H9 (cell line): ENCODE data around the gene MAP6. TPM values are rescaled to one million over a fixed set of nuclear protein-coding genes. Genes with fewer than 3 reads are reported as not detected.
A peak's percentile ranks its signal among the peaks of the same experiment; 100 is the strongest.

Experiments
- DNase-seq: peaks from one replicate; pipeline ENCODE4 v3.0.0-alpha.2; 2017
- H2AFZ ChIP-seq: one replicate; pipeline ENCODE4 v1.6.1; 2013; ENCODE audit warnings: mild to moderate bottlenecking, low read length, control low read depth, moderate library complexity
- H2AK5ac ChIP-seq: 2 replicates; pipeline ENCODE4 v1.6.1; 2013; ENCODE audit warnings: low read length, control low read depth, mixed read lengths; ENCODE audit not compliant: insufficient read length
- H2BK120ac ChIP-seq: one replicate; pipeline ENCODE4 v1.6.1; 2013; ENCODE audit warnings: low read depth, mild to moderate bottlenecking, low read length, control low read depth, inconsistent platforms; ENCODE audit not compliant: poor library complexity, severe bottlenecking
- H2BK12ac ChIP-seq: 2 replicates; pipeline ENCODE4 v1.6.1; 2013; ENCODE audit warnings: low read length, control low read depth, mixed read lengths, low read depth; ENCODE audit not compliant: insufficient read length
- H2BK15ac ChIP-seq: 2 replicates; pipeline ENCODE4 v1.6.1; 2013; ENCODE audit warnings: low read depth, low read length, control low read depth
- H2BK20ac ChIP-seq: one replicate; pipeline ENCODE4 v1.6.1; 2013; ENCODE audit warnings: low read depth, mild to moderate bottlenecking, low read length, control low read depth, inconsistent platforms; ENCODE audit not compliant: poor library complexity, severe bottlenecking
- H2BK5ac ChIP-seq: 2 replicates; pipeline ENCODE4 v1.6.1; 2013; ENCODE audit warnings: low read length, control low read depth, mixed read lengths; ENCODE audit not compliant: insufficient read length
- H3K14ac ChIP-seq: 2 replicates; pipeline ENCODE4 v1.6.1; 2013; ENCODE audit warnings: low read length, control low read depth; ENCODE audit not compliant: insufficient read depth
- H3K18ac ChIP-seq: 2 replicates; pipeline ENCODE4 v1.6.1; 2013; ENCODE audit warnings: low read depth, mild to moderate bottlenecking, mixed read lengths, low read length, control low read depth; ENCODE audit not compliant: insufficient read length
- H3K23ac ChIP-seq: 2 replicates; pipeline ENCODE4 v1.6.1; 2013; ENCODE audit warnings: low read length, control low read depth, mixed read lengths, low read depth; ENCODE audit not compliant: insufficient read length
- H3K23me2 ChIP-seq: 2 replicates; pipeline ENCODE4 v1.6.1; 2013; ENCODE audit warnings: low read depth, mild to moderate bottlenecking, mixed read lengths, low read length, control low read depth; ENCODE audit not compliant: insufficient read length, poor library complexity, severe bottlenecking
- H3K27ac ChIP-seq: 2 replicates; pipeline ENCODE4 v1.5.1; 2013; ENCODE audit warnings: low read length, control low read depth, mixed read lengths, low read depth; ENCODE audit not compliant: insufficient read length
- H3K27me3 ChIP-seq: 2 replicates; pipeline ENCODE4 v1.6.1; 2013; ENCODE audit warnings: low read length, control low read depth, inconsistent platforms; ENCODE audit not compliant: insufficient read depth
- H3K4ac ChIP-seq: 2 replicates; pipeline ENCODE4 v1.6.1; 2013; ENCODE audit warnings: low read depth, mild to moderate bottlenecking, control low read depth, inconsistent platforms, low read length, moderate library complexity
- H3K4me1 ChIP-seq: 2 replicates; pipeline ENCODE4 v1.6.1; 2013; ENCODE audit warnings: low read length, control low read depth, inconsistent platforms; ENCODE audit not compliant: insufficient read depth
- H3K4me2 ChIP-seq: 2 replicates; pipeline ENCODE4 v1.6.1; 2013; ENCODE audit warnings: low read length, control low read depth, mixed read lengths; ENCODE audit not compliant: insufficient read length, insufficient read depth
- H3K56ac ChIP-seq: 2 replicates; pipeline ENCODE4 v1.6.1; 2013; ENCODE audit warnings: low read depth, mild to moderate bottlenecking, mixed read lengths, low read length, control low read depth; ENCODE audit not compliant: insufficient read length
- H3K79me1 ChIP-seq: 2 replicates; pipeline ENCODE4 v1.6.1; 2013; ENCODE audit warnings: low read depth, mild to moderate bottlenecking, moderate library complexity, low read length, control low read depth, inconsistent platforms; ENCODE audit not compliant: insufficient read depth, poor library complexity, severe bottlenecking
- H3K79me2 ChIP-seq: 2 replicates; pipeline ENCODE4 v1.6.1; 2013; ENCODE audit warnings: low read length, control low read depth, inconsistent platforms; ENCODE audit not compliant: insufficient read depth
- H3K9ac ChIP-seq: 2 replicates; pipeline ENCODE4 v1.6.1; 2013; ENCODE audit warnings: low read length, control low read depth, mixed read lengths; ENCODE audit not compliant: insufficient read length; ENCODE audit errors: extremely low read depth
- H3K9me3 ChIP-seq: one replicate; pipeline ENCODE4 v1.6.1; 2013; ENCODE audit warnings: low read depth, low read length, inconsistent platforms; ENCODE audit not compliant: control insufficient read depth
- H3T11ph ChIP-seq: one replicate; pipeline ENCODE4 v1.6.1; 2013; ENCODE audit warnings: mild to moderate bottlenecking, low read length, control low read depth, inconsistent platforms
- H4K20me1 ChIP-seq: one replicate; pipeline ENCODE4 v1.6.1; 2013; ENCODE audit not compliant: control insufficient read depth, insufficient read length, insufficient read depth
- H4K5ac ChIP-seq: 2 replicates; pipeline ENCODE4 v1.6.1; 2013; ENCODE audit warnings: low read depth, mild to moderate bottlenecking, mixed read lengths, low read length, control low read depth; ENCODE audit not compliant: insufficient read length
- H4K8ac ChIP-seq: replicated peaks from 2 replicates; pipeline ENCODE4 v1.6.1; 2013; ENCODE audit warnings: low read length, control low read depth, mixed read lengths, low read depth; ENCODE audit not compliant: insufficient read length
- H4K91ac ChIP-seq: 2 replicates; pipeline ENCODE4 v1.6.1; 2013; ENCODE audit warnings: low read depth, mild to moderate bottlenecking, moderate library complexity, mixed read lengths, low read length, control low read depth; ENCODE audit not compliant: insufficient read length
- H3K27ac Mint-ChIP-seq, 3 experiments: 2 replicates in 2 of 3; 3 replicates in 1 of 3; pipeline ENCODE4 v1.8.0; 2020 to 2021; ENCODE audit warnings: mixed read lengths in 3 of 3, mild to moderate bottlenecking in 1 of 3, moderate library complexity in 1 of 3
- H3K27me3 Mint-ChIP-seq: 2 replicates; pipeline ENCODE4 v1.8.0; 2021; ENCODE audit warnings: low read depth, mild to moderate bottlenecking, moderate library complexity, mixed read lengths
- H3K36me3 Mint-ChIP-seq, 3 experiments: 2 replicates in 2 of 3; 3 replicates in 1 of 3; pipeline ENCODE4 v1.8.0; 2020 to 2021; ENCODE audit warnings: low read depth in 3 of 3, mixed read lengths in 3 of 3; ENCODE audit not compliant: insufficient read depth in 1 of 3
- H3K4me1 Mint-ChIP-seq, 2 experiments: 2 replicates each; pipeline ENCODE4 v1.8.0; 2020; ENCODE audit warnings: mixed read lengths in 2 of 2
- H3K4me3 Mint-ChIP-seq, 2 experiments: 2 replicates in 1 of 2; 3 replicates in 1 of 2; pipeline ENCODE4 v1.8.0; 2020 to 2021; ENCODE audit warnings: mild to moderate bottlenecking in 2 of 2, mixed read lengths in 2 of 2, moderate library complexity in 1 of 2
- H3K9me3 Mint-ChIP-seq, 2 experiments: 2 replicates in 1 of 2; 3 replicates in 1 of 2; pipeline ENCODE4 v1.8.0; 2020; ENCODE audit warnings: mild to moderate bottlenecking in 2 of 2, mixed read lengths in 2 of 2, moderate library complexity in 1 of 2
- CTCF ChIP-seq: fragments of 200-600 bp; sonication (generic); conservative IDR thresholded peaks from 3 replicates; pipeline ENCODE4 v1.8.0; 2021; ENCODE audit warnings: antibody characterized with exemption, mild to moderate bottlenecking
- WGBS: extraction: QIAGEN DNeasy Blood & Tissue Kit; methylation state at CpG from one replicate; pipeline ENCODE4 v1.1.7; 2013; ENCODE audit warnings: missing lambda C conversion rate, low lambda C conversion rate, mixed read lengths; ENCODE audit not compliant: insufficient read length; ENCODE audit errors: extremely low coverage; 5-methylcytosine and 5-hydroxymethylcytosine counted together
- total RNA-seq: library from RNA; stranded (reverse); gene quantifications from 2 replicates; pipeline ENCODE4 v1.2.1, GENCODE V29; 2021

The MAP6 gene
- total RNA-seq, 1 experiment from 2014 or later, result 0.77 TPM

- Histone ChIP-seq H3K27me3 (no peaks in the 10 kb centered on the region), H3K27ac (no peak overlapping the region), H2BK12ac (no peak overlapping the region), H3K4me1 (no peaks in the 10 kb centered on the region), H4K5ac (no peak overlapping the region), H2AK5ac (no peak overlapping the region), H2AFZ (no peak overlapping the region), H3K14ac (no peak overlapping the region), H3K9ac (no peak overlapping the region), H3K23ac (no peak overlapping the region), H3K4me2 (no peak overlapping the region), H3K79me2 (no peaks in the 10 kb centered on the region), H4K8ac (no peak overlapping the region), H3K56ac (no peak overlapping the region), H2BK120ac (no peak overlapping the region), H2BK15ac (no peak overlapping the region), H3K18ac (no peak overlapping the region), H2BK5ac (no peak overlapping the region), H2BK20ac (no peak overlapping the region), H3K9me3 (no peaks in the 10 kb centered on the region), H3K79me1 (no peaks in the 10 kb centered on the region), H4K20me1 (no peaks in the 10 kb centered on the region), H3K23me2 (no peaks in the 10 kb centered on the region), H3K4ac (no peak overlapping the region), H4K91ac (no peak overlapping the region), H3T11ph (no peak overlapping the region)
- Mint-ChIP-seq H3K4me3 (no peak overlapping the region), H3K27me3 (peaks cover 11% of the 10 kb centered on the region), H3K4me1 (peaks cover 13% of the 10 kb centered on the region in 2 experiments), H3K27ac (no peak overlapping the region; a peak in 1 of 7 replicates), H3K9me3 (no peaks in the 10 kb centered on the region), H3K36me3 (peaks cover 9 to 27% (median 20%) of the 10 kb centered on the region in 3 experiments)
- peak; percentile 56 for DNase-seq
- no CpG with 5 or more reads among the region's 10 CpGs for WGBS
- peak; percentile 68 for TF ChIP-seq CTCF
Measured at GRCh38 chr11:75577207-75577606, 91.6 kb downstream of the MAP6 start.
